PFSK-1 (cell line): Measurements from ENCODE around the gene GRIP1.

Experiments
- POLR2AphosphoS5 ChIP-seq: IDR thresholded peaks from 2 replicates; pipeline ENCODE4 v1.6.1; 2012; ENCODE audit warnings: low read depth, mild to moderate bottlenecking, control low read depth, low read length, moderate library complexity
- SIN3A ChIP-seq: IDR thresholded peaks from 2 replicates; pipeline ENCODE4 v1.6.1; 2012; ENCODE audit warnings: mild to moderate bottlenecking, low read length, moderate library complexity, borderline replicate concordance; ENCODE audit not compliant: insufficient read depth

DNA sequence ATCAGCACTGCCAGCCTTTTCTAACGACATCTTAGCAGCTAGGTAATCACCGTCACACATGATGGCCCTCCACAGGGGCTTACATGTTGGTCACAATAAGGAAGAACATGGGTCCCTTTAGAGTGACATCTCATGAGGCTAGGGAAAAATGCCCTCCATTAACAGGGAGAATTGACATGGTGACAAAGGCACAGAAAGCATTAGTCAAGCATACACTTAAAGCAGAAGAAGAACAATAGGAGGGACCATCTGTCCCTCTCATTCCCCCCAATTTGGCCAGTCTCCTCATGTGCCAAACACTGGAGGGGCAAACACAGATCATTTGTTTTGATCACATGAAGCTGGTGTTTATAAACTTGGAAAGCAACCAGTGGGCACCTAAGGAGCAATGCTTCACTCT is 78.0 kb downstream of the GRIP1 start:
- no peak for TF ChIP-seq POLR2AphosphoS5
- no peak for TF ChIP-seq SIN3A
